Body of pancreas (tissue), 4 donors: ENCODE results near the gene ATF7. TPM values are rescaled to one million over a fixed set of nuclear protein-coding genes. Genes with fewer than 3 reads are reported as not detected.

Experiments
- ATAC-seq: fragments of 150-250 bp; one replicate; pipeline ENCODE4 v1.9.1; 2016
- DNase-seq, 4 donors: peaks; one replicate each; pipeline ENCODE4 v3.0.0-alpha.2; 2019
- H3K27ac ChIP-seq, 4 donors: fragments of 200-600 bp; sonication (generic); 1 replicate in 3 of 4; 2 replicates in 1 of 4; pipeline versions ENCODE4 v1.5.1 to v1.6.1; 2016 to 2019; ENCODE audit warnings: mild to moderate bottlenecking in 1 of 4, mixed read lengths in 1 of 4, moderate library complexity in 1 of 4
- H3K27me3 ChIP-seq, 2 donors: fragments of 200-600 bp; sonication (generic); one replicate each; pipeline ENCODE4 v1.6.0; 2016; ENCODE audit warnings: mild to moderate bottlenecking in 1 of 2
- H3K36me3 ChIP-seq, 2 donors: fragments of 200-600 bp; sonication (generic); replicated peaks in 1 of 2; 2 replicates each; pipeline ENCODE4 v1.5.1; 2016; ENCODE audit warnings: low read depth in 2 of 2; ENCODE audit not compliant: insufficient read depth in 1 of 2
- H3K4me1 ChIP-seq: fragments of 200-600 bp; sonication (generic); one replicate; pipeline ENCODE4 v1.6.0; 2016
- H3K4me3 ChIP-seq, 2 donors: fragments of 200-600 bp; sonication (generic); 1 replicate in 1 of 2; 2 replicates in 1 of 2; pipeline ENCODE4 v1.5.1; 2016 to 2019
- H3K9me3 ChIP-seq, 3 donors: fragments of 200-600 bp; sonication (generic); 1 replicate in 2 of 3; 2 replicates in 1 of 3; pipeline ENCODE4 v1.5.1; 2016
- POLR2A ChIP-seq, 3 donors: fragments of 450-650 bp; IDR thresholded peaks; one replicate each; pipeline ENCODE4 v1.6.1; 2016; ENCODE audit warnings: antibody characterized with exemption in 3 of 3, mild to moderate bottlenecking in 2 of 3
- WGBS, 2 donors: methylation state at CpG; one replicate each; pipeline ENCODE4 v1.1.5; 2017; 5-methylcytosine and 5-hydroxymethylcytosine counted together
- intact Hi-C: fragments of 100-400 bp; cut with DNase I; formaldehyde crosslinking; loops from one replicate; pipeline ENCODE4 v1.15.1; 2023
- total RNA-seq, 2 donors: library from RNA; depleted of rRNA; stranded (reverse); fragments of >200 nt; gene quantifications; one replicate each; pipeline ENCODE4 v1.1.0, GENCODE V29; 2016
- TF ChIP-seq, protein P1 (sequence below), 7 experiments: fragments of 450-650 bp in 4 of 7; fragments of 200-600 bp in 3 of 7; sonication (generic) in 3 of 7; IDR thresholded peaks; one replicate each; pipeline ENCODE4 v1.5.1; 2016 to 2019; ENCODE audit warnings: antibody characterized with exemption in 7 of 7

ATF7 gene
- total RNA-seq, 2 donors from 2014 or later: 12.9 to 21.3 TPM

DNA sequence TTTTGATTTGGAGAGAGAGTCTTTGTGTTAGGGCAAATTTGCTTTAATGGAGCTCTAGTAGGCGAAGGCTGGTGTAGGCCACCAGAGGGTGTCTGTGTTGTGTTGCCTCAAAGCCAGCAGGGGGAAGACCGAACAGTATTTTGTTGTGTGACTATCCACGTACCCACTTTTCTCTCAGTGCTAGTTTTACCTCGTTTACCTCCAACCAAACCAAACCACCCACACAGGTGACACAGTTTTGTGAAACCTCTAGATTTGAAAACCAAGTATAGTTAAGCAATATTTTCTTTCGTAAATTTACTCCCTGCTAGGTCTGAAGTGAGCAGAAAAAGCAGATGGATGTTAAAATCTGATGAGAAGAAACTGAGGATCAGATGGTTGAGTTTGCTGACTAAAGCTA, 82.6 kb downstream of the ATF7 start:
- peaks cover 18% of the 10 kb centered on the region for H3K4me1 ChIP-seq
- no peak overlapping the region for H3K4me3 ChIP-seq
- intact Hi-C loops: loop anchor here (10.0 kb wide), 1 partner anchor 131 kb away; the partner anchor contains the start of gene ATP5MC2
- TF ChIP-seq POLR2A (IDR thresholded peaks at IDR 0.05): no peak
- TF ChIP-seq, protein P1, sequence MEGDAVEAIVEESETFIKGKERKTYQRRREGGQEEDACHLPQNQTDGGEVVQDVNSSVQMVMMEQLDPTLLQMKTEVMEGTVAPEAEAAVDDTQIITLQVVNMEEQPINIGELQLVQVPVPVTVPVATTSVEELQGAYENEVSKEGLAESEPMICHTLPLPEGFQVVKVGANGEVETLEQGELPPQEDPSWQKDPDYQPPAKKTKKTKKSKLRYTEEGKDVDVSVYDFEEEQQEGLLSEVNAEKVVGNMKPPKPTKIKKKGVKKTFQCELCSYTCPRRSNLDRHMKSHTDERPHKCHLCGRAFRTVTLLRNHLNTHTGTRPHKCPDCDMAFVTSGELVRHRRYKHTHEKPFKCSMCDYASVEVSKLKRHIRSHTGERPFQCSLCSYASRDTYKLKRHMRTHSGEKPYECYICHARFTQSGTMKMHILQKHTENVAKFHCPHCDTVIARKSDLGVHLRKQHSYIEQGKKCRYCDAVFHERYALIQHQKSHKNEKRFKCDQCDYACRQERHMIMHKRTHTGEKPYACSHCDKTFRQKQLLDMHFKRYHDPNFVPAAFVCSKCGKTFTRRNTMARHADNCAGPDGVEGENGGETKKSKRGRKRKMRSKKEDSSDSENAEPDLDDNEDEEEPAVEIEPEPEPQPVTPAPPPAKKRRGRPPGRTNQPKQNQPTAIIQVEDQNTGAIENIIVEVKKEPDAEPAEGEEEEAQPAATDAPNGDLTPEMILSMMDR (IDR thresholded peaks at IDR 0.05): peak; percentile 37 to 97 (median 76)
- 23 to 39% methylated on average over 5 of the region's 5 CpGs for WGBS, 2 donors
- H3K36me3 ChIP-seq: peaks cover 0 to 15% of the 10 kb centered on the region in 2 donors
- H3K27ac ChIP-seq: peak overlapping the region in 3 of 4 donors; percentile 25 to 55 (median 43)
- no peaks in the 10 kb centered on the region for H3K9me3 ChIP-seq
- H3K27me3 ChIP-seq: no peaks in the 10 kb centered on the region
- ATAC-seq (peak; percentile 76), DNase-seq (peak; percentile 45 to 70 (median 58))

DNA sequence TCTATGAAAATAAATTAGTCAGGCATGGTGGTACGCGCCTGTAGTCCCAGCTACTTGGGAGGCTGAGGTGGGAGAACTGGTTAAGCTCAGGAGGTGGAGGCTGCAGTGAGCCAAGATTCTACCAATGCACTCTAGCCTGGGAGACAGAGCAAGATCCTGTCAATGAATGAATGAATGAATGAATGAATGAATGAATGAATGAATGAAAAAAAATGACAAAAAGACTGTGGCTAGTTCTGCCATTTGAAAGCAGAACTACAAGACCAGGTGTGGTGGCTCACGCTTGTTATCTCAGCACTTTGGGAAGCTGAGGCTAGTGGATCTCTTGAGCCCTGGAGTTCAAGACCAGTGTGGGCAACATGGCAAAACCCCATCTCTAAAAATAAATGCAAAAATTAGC, 86.7 kb downstream of the ATF7 start:
- TF ChIP-seq POLR2A (IDR thresholded peaks at IDR 0.05): no peak
- TF ChIP-seq, protein P1 (IDR thresholded peaks at IDR 0.05): no peak
- WGBS, 2 donors: 92 to 100% methylated on average over 3 of the region's 3 CpGs
- no peak overlapping the region for H3K4me3 ChIP-seq
- intact Hi-C loops: no loop called here
- DNase-seq (no peak), ATAC-seq (no peak)
- H3K27me3 ChIP-seq: no peaks in the 10 kb centered on the region
- peaks cover 34% of the 10 kb centered on the region for H3K4me1 ChIP-seq
- H3K27ac ChIP-seq: peak overlapping the region; percentile 33 to 81 (median 76)
- H3K9me3 ChIP-seq: no peaks in the 10 kb centered on the region
- peaks cover 0 to 21% of the 10 kb centered on the region in 2 donors for H3K36me3 ChIP-seq

DNA sequence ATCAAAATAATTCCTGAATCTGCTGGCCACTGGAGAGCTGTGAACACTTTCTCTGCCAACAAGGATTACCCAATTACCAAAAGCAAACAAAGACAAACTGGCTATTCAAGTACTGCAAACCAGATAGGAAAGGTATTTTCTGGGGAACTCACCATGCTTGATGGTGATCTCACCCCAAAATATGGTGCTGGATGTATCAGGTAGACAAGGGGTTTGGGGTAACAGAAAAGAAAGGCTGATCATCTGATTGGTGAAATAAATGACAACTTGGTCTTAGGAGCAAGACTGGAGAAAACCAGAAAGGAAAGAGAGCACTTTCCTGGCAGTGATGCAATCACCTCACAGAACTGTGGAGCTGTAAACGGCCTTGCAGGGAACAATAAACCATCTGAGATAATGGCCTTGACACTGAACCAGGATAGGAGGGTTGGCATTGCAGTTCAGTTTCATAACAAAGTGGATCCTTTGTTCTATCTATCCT, 87.9 kb downstream of the ATF7 start:
- peak overlapping the region; percentile 33 to 81 (median 76) for H3K27ac ChIP-seq
- no peak overlapping the region for H3K4me3 ChIP-seq
- peaks cover 8 to 31% of the 10 kb centered on the region in 2 donors for H3K36me3 ChIP-seq
- H3K27me3 ChIP-seq: no peaks in the 10 kb centered on the region
- TF ChIP-seq, protein P1 (IDR thresholded peaks at IDR 0.05): peak in 1 of 7 experiments; percentile 7
- TF ChIP-seq POLR2A (IDR thresholded peaks at IDR 0.05): peak in 1 of 3 donors; percentile 7
- 0 to 4% methylated on average over 1 of the region's 1 CpG for WGBS, 2 donors
- intact Hi-C loops: no loop called here
- peak; percentile 94 for ATAC-seq
- no peaks in the 10 kb centered on the region for H3K9me3 ChIP-seq
- peaks cover 30% of the 10 kb centered on the region for H3K4me1 ChIP-seq
- peak; percentile 28 to 61 (median 33) for DNase-seq

DNA sequence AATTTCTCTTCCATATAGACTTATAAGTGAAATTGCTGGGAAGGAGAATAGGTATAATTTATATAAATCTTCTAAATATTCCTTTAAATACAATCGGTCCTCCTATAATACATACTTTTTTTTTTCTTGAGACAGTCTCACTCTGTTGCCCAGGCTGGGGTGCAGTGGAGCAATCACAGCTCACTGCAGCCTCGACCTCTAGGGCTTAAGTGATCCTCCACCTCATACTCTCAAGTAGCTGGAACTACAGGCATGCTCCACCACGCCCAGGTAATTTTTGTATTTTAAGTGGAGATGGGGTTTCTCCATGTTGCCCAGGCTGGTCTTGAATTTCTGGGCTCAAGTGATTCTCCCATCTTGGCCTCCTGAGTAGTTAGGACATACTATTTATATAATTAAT, 89.2 kb downstream of the ATF7 start:
- 91 to 92% methylated on average over 3 of the region's 3 CpGs for WGBS, 2 donors
- H3K9me3 ChIP-seq: no peaks in the 10 kb centered on the region
- peaks cover 11 to 32% of the 10 kb centered on the region in 2 donors for H3K36me3 ChIP-seq
- TF ChIP-seq POLR2A (IDR thresholded peaks at IDR 0.05): no peak
- TF ChIP-seq, protein P1 (IDR thresholded peaks at IDR 0.05): no peak
- H3K4me3 ChIP-seq: no peak overlapping the region
- intact Hi-C loops: no loop called here
- DNase-seq: no peak
- H3K4me1 ChIP-seq: peaks cover 42% of the 10 kb centered on the region
- no peak for ATAC-seq
- no peaks in the 10 kb centered on the region for H3K27me3 ChIP-seq
- H3K27ac ChIP-seq: peak overlapping the region in 1 of 4 donors; percentile 81

DNA sequence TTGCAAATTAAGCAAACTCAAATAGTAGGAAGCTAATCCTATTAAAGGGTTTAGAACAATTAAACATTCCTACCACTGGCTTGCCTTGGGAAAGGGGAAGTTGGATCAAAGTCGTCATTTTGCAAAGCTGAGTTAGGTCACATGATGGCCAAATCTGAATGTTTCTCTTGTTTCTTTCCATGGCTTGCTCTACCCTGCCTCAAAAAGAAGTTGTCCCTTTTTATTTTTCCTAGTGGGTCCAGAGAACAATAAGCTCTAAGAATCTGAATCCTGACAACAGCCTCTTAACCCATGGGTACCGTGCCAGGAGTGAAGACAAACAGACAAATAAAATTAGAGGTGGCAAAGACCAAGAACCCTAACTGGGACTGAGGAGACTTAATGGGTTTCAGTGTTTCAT, 92.7 kb downstream of the ATF7 start:
- TF ChIP-seq, protein P1 (IDR thresholded peaks at IDR 0.05): no peak
- no peak for TF ChIP-seq POLR2A (IDR thresholded peaks at IDR 0.05)
- intact Hi-C loops: no loop called here
- Histone ChIP-seq H3K4me3 (no peak overlapping the region), H3K4me1 (peaks cover 27% of the 10 kb centered on the region), H3K36me3 (peaks cover 11 to 44% of the 10 kb centered on the region in 2 donors), H3K9me3 (no peaks in the 10 kb centered on the region), H3K27ac (peak overlapping the region in 1 of 4 donors; percentile 9), H3K27me3 (no peaks in the 10 kb centered on the region)
- ATAC-seq (no peak), DNase-seq (no peak)
- WGBS, 2 donors: 53 to 77% methylated on average over 2 of the region's 2 CpGs
